Measurements from ENCODE around the gene FIG4. TPM values are rescaled to one million over a fixed set of nuclear protein-coding genes. Genes with fewer than 3 reads are reported as not detected.
"Not testable (repeated sequence)": the region's sequence is repeated elsewhere in the genome, so short reads cannot be mapped to it uniquely, and the experiment has no call there.

FIG4 gene
- total RNA-seq, 1 donor from 2014 or later, result 8.5 TPM

- Mint-ChIP-seq H3K27ac (peak overlapping the region; percentile 83), H3K4me3 (no peak overlapping the region), H3K4me1 (peaks cover 20% of the 10 kb centered on the region), H3K9me3 (peaks cover 15% of the 10 kb centered on the region), H3K36me3 (ENCODE audit: low read depth) (peaks cover 2% of the 10 kb centered on the region), H3K27me3 (peaks cover 8% of the 10 kb centered on the region)
- intact Hi-C loops (cut with micrococcal nuclease), result no loop called here
- DNase-seq, result no peak
These were observed 4.4 kb upstream of the FIG4 start for GRCh38 chr6:109686566-109687265.

- peak overlapping the region; percentile 83 for H3K27ac Mint-ChIP-seq
- H3K36me3 Mint-ChIP-seq (ENCODE audit: low read depth), result peaks cover 2% of the 10 kb centered on the region
- H3K4me1 Mint-ChIP-seq, result peaks cover 23% of the 10 kb centered on the region
- no peak overlapping the region for H3K4me3 Mint-ChIP-seq
- peaks cover 8% of the 10 kb centered on the region for H3K27me3 Mint-ChIP-seq
- no peak for DNase-seq
- H3K9me3 Mint-ChIP-seq, result peaks cover 13% of the 10 kb centered on the region
- intact Hi-C loops (cut with micrococcal nuclease), result no loop called here
These were observed 3.8 kb upstream of the FIG4 start for GRCh38 chr6:109687271-109687761.

- H3K9me3 Mint-ChIP-seq, result no peaks in the 10 kb centered on the region
- H3K27ac Mint-ChIP-seq, result peak overlapping the region; percentile 87
- intact Hi-C loops (cut with micrococcal nuclease), result loop anchor here (2.0 to 10.0 kb wide), 8 partner anchors 62 to 596 kb away; partner anchors contain the start of genes CDC40, CEP57L1, MICAL1 and SESN1
- peaks cover 8% of the 10 kb centered on the region for H3K27me3 Mint-ChIP-seq
- peaks cover under 1% of the 10 kb centered on the region for H3K36me3 Mint-ChIP-seq (ENCODE audit: low read depth)
- peak; percentile 90 for DNase-seq
- peak overlapping the region; percentile 86 for H3K4me3 Mint-ChIP-seq
- H3K4me1 Mint-ChIP-seq, result peaks cover 27% of the 10 kb centered on the region
These were observed 741 bp upstream of the FIG4 start for GRCh38 chr6:109690373-109690736.

- no peak overlapping the region for H3K27ac Mint-ChIP-seq
- H3K27me3 Mint-ChIP-seq, result peaks cover 8% of the 10 kb centered on the region
- intact Hi-C loops (cut with micrococcal nuclease), result loop anchor here (5.0 to 10.0 kb wide), 4 partner anchors 81 to 508 kb away; partner anchors contain the start of genes CDC40 and MICAL1
- peaks cover 17% of the 10 kb centered on the region for H3K4me1 Mint-ChIP-seq
- no peak for DNase-seq
- peaks cover 2% of the 10 kb centered on the region for H3K36me3 Mint-ChIP-seq (ENCODE audit: low read depth)
- H3K4me3 Mint-ChIP-seq, result peak overlapping the region; percentile 4
- no peaks in the 10 kb centered on the region for H3K9me3 Mint-ChIP-seq
These were observed 2.0 kb downstream of the FIG4 start for GRCh38 chr6:109693111-109693510.

GRCh38 chr6:109695468-109695867, 4.4 kb downstream of the FIG4 start:
- H3K4me1 Mint-ChIP-seq, result peaks cover 12% of the 10 kb centered on the region
- H3K9me3 Mint-ChIP-seq, result no peaks in the 10 kb centered on the region
- no peak overlapping the region for H3K4me3 Mint-ChIP-seq
- peak; percentile 60 for DNase-seq
- peaks cover 2% of the 10 kb centered on the region for H3K36me3 Mint-ChIP-seq (ENCODE audit: low read depth)
- no peak overlapping the region for H3K27ac Mint-ChIP-seq
- intact Hi-C loops (cut with micrococcal nuclease), result loop anchor here (1.0 to 10.0 kb wide), 3 partner anchors 99 to 511 kb away; partner anchors contain the start of gene MICAL1
- no peaks in the 10 kb centered on the region for H3K27me3 Mint-ChIP-seq

GRCh38 chr6:109696355-109696754, 5.3 kb downstream of the FIG4 start:
- intact Hi-C loops (cut with micrococcal nuclease), result loop anchor here (10.0 kb wide), 2 partner anchors 242 to 512 kb away; partner anchors contain the start of gene MICAL1
- H3K4me1 Mint-ChIP-seq, result peaks cover 12% of the 10 kb centered on the region
- H3K4me3 Mint-ChIP-seq, result no peak overlapping the region
- no peak overlapping the region for H3K27ac Mint-ChIP-seq
- H3K27me3 Mint-ChIP-seq, result no peaks in the 10 kb centered on the region
- no peaks in the 10 kb centered on the region for H3K9me3 Mint-ChIP-seq
- DNase-seq, result no peak
- peaks cover 2% of the 10 kb centered on the region for H3K36me3 Mint-ChIP-seq (ENCODE audit: low read depth)

GRCh38 chr6:109701221-109701620, 10.1 kb downstream of the FIG4 start:
- peaks cover 2% of the 10 kb centered on the region for H3K36me3 Mint-ChIP-seq (ENCODE audit: low read depth)
- DNase-seq, result no peak
- H3K27ac Mint-ChIP-seq, result no peak overlapping the region
- intact Hi-C loops (cut with micrococcal nuclease), result loop anchor here (10.0 kb wide), 1 partner anchor 164 kb away; no protein-coding TSS in a partner anchor
- no peak overlapping the region for H3K4me3 Mint-ChIP-seq
- H3K9me3 Mint-ChIP-seq, result no peaks in the 10 kb centered on the region
- H3K27me3 Mint-ChIP-seq, result no peaks in the 10 kb centered on the region
- H3K4me1 Mint-ChIP-seq, result peaks cover 3% of the 10 kb centered on the region

- peaks cover 3% of the 10 kb centered on the region for H3K4me1 Mint-ChIP-seq
- no peaks in the 10 kb centered on the region for H3K27me3 Mint-ChIP-seq
- intact Hi-C loops (cut with micrococcal nuclease), result loop anchor here (10.0 kb wide), 1 partner anchor 163 kb away; no protein-coding TSS in a partner anchor
- peaks cover 2% of the 10 kb centered on the region for H3K36me3 Mint-ChIP-seq (ENCODE audit: low read depth)
- no peak for DNase-seq
- H3K27ac Mint-ChIP-seq, result no peak overlapping the region
- no peak overlapping the region for H3K4me3 Mint-ChIP-seq
- H3K9me3 Mint-ChIP-seq, result no peaks in the 10 kb centered on the region
These were observed 10.7 kb downstream of the FIG4 start for GRCh38 chr6:109701774-109702173.

- Mint-ChIP-seq H3K9me3 (no peaks in the 10 kb centered on the region), H3K27me3 (no peaks in the 10 kb centered on the region), H3K4me3 (no peak overlapping the region), H3K36me3 (ENCODE audit: low read depth) (no peaks in the 10 kb centered on the region), H3K4me1 (peaks cover 3% of the 10 kb centered on the region), H3K27ac (no peak overlapping the region)
- intact Hi-C loops (cut with micrococcal nuclease), result loop anchor here (10.0 kb wide), 1 partner anchor 162 kb away; no protein-coding TSS in a partner anchor
- DNase-seq, result no peak
These were observed 11.7 kb downstream of the FIG4 start for GRCh38 chr6:109702791-109703190.

GRCh38 chr6:109705258-109705657, 14.2 kb downstream of the FIG4 start:
- Mint-ChIP-seq H3K27me3 (no peaks in the 10 kb centered on the region), H3K9me3 (peaks cover 4% of the 10 kb centered on the region), H3K4me3 (no peak overlapping the region), H3K4me1 (peaks cover 3% of the 10 kb centered on the region), H3K36me3 (ENCODE audit: low read depth) (no peaks in the 10 kb centered on the region), H3K27ac (no peak overlapping the region)
- peak; percentile 91 for DNase-seq
- intact Hi-C loops (cut with micrococcal nuclease), result loop anchor here (1.0 to 10.0 kb wide), 6 partner anchors 109 to 686 kb away; no protein-coding TSS in a partner anchor

- H3K4me3 Mint-ChIP-seq, result no peak overlapping the region
- no peak for DNase-seq
- H3K27me3 Mint-ChIP-seq, result no peaks in the 10 kb centered on the region
- peaks cover 4% of the 10 kb centered on the region for H3K9me3 Mint-ChIP-seq
- intact Hi-C loops (cut with micrococcal nuclease), result loop anchor here (10.0 kb wide), 1 partner anchor 158 kb away; no protein-coding TSS in a partner anchor
- H3K27ac Mint-ChIP-seq, result no peak overlapping the region
- peaks cover 3% of the 10 kb centered on the region for H3K4me1 Mint-ChIP-seq
- H3K36me3 Mint-ChIP-seq (ENCODE audit: low read depth), result no peaks in the 10 kb centered on the region
These were observed 15.4 kb downstream of the FIG4 start for GRCh38 chr6:109706513-109706912.

- DNase-seq; H3K36me3 Mint-ChIP-seq (ENCODE audit: low read depth); H3K9me3 Mint-ChIP-seq; H3K4me1 Mint-ChIP-seq; H3K27ac Mint-ChIP-seq; H3K27me3 Mint-ChIP-seq; H3K4me3 Mint-ChIP-seq: not testable (repeated sequence)
- intact Hi-C loops (cut with micrococcal nuclease), result loop anchor here (10.0 kb wide), 1 partner anchor 157 kb away; no protein-coding TSS in a partner anchor
These were observed 17.0 kb downstream of the FIG4 start for GRCh38 chr6:109708099-109708498.

GRCh38 chr6:109713097-109713496, 22.0 kb downstream of the FIG4 start:
- no peak for DNase-seq
- H3K27ac Mint-ChIP-seq, result no peak overlapping the region
- H3K4me3 Mint-ChIP-seq, result no peak overlapping the region
- H3K36me3 Mint-ChIP-seq (ENCODE audit: low read depth), result peaks cover 4% of the 10 kb centered on the region
- H3K4me1 Mint-ChIP-seq, result no peaks in the 10 kb centered on the region
- intact Hi-C loops (cut with micrococcal nuclease), result no loop called here
- H3K9me3 Mint-ChIP-seq, result peaks cover 4% of the 10 kb centered on the region
- no peaks in the 10 kb centered on the region for H3K27me3 Mint-ChIP-seq

GRCh38 chr6:109714166-109714565, 23.1 kb downstream of the FIG4 start:
- Mint-ChIP-seq H3K4me1 (no peaks in the 10 kb centered on the region), H3K9me3 (peaks cover 4% of the 10 kb centered on the region), H3K27me3 (no peaks in the 10 kb centered on the region), H3K36me3 (ENCODE audit: low read depth) (peaks cover 5% of the 10 kb centered on the region), H3K27ac (no peak overlapping the region), H3K4me3 (no peak overlapping the region)
- DNase-seq, result no peak
- intact Hi-C loops (cut with micrococcal nuclease), result no loop called here
